ENCODE measurements around the gene EYA3. TPM values are rescaled to one million over a fixed set of nuclear protein-coding genes. Genes with fewer than 3 reads are reported as not detected.

EYA3 gene
- total RNA-seq, 1 experiment from 2014 or later: 32.7 TPM

DNA sequence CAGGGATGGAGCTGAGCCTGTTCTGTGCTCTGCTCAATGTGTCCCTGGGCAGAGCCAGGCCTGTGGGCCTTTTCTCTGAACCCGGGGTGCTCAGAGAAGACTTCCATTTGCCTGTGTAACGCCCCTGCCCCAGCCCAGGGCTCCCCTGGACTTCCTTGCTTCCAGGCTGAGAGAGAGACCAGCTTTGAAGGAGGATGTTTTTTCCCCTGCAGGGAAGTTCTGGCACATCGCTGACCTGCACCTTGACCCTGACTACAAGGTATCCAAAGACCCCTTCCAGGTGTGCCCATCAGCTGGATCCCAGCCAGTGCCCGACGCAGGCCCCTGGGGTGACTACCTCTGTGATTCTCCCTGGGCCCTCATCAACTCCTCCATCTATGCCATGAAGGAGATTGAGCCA is 143.4 kb downstream of the EYA3 start:
- no peaks in the 10 kb centered on the region for H3K9me3 ChIP-seq (ENCODE audit: control insufficient read depth, low read depth, low read length)
- no peak overlapping the region for H3K4me2 ChIP-seq (ENCODE audit: insufficient read depth, insufficient read length, low read length)
- H3K18ac ChIP-seq (ENCODE audit: insufficient read length, low read depth, low read length): no peak overlapping the region
- Mint-ChIP-seq H3K4me3 (no peak overlapping the region), H3K4me1 (peaks cover 9% of the 10 kb centered on the region in 2 experiments), H3K27ac (peak overlapping the region in 1 of 3 experiments; percentile 18; a peak in 1 of 7 replicates), H3K27me3 (ENCODE audit: low read depth) (no peaks in the 10 kb centered on the region), H3K36me3 (ENCODE audit: insufficient read depth in 1 of 3, low read depth in 3 of 3) (peaks cover 18 to 65% (median 59%) of the 10 kb centered on the region in 3 experiments; a peak in 6 of 7 replicates), H3K9me3 (no peaks in the 10 kb centered on the region)
- no peak overlapping the region for H2BK15ac ChIP-seq (ENCODE audit: low read depth, low read length)
- no peak overlapping the region for H4K5ac ChIP-seq (ENCODE audit: insufficient read length, low read depth, low read length)
- no peak overlapping the region for H2BK120ac ChIP-seq (ENCODE audit: low read depth, low read length, poor library complexity, severe bottlenecking)
- H3K23me2 ChIP-seq (ENCODE audit: insufficient read length, low read depth, low read length, poor library complexity, severe bottlenecking): no peaks in the 10 kb centered on the region
- no peak overlapping the region for H3K23ac ChIP-seq (ENCODE audit: insufficient read length, low read depth, low read length)
- no peak overlapping the region for H3K56ac ChIP-seq (ENCODE audit: insufficient read length, low read depth, low read length)
- no peak overlapping the region for H3K4ac ChIP-seq (ENCODE audit: low read depth, low read length)
- no peaks in the 10 kb centered on the region for H3K4me1 ChIP-seq (ENCODE audit: insufficient read depth, low read length)
- H2AFZ ChIP-seq (ENCODE audit: low read length): no peak overlapping the region
- H4K20me1 ChIP-seq (ENCODE audit: control insufficient read depth, insufficient read depth, insufficient read length): no peaks in the 10 kb centered on the region
- no CpG with 5 or more reads among the region's 5 CpGs for WGBS (ENCODE audit: extremely low coverage, insufficient read length, low lambda C conversion rate)
- H3K14ac ChIP-seq (ENCODE audit: insufficient read depth, low read length): no peak overlapping the region
- H3K79me1 ChIP-seq (ENCODE audit: insufficient read depth, low read depth, low read length, poor library complexity, severe bottlenecking): peaks cover 4% of the 10 kb centered on the region
- DNase-seq: no peak
- no peaks in the 10 kb centered on the region for H3K79me2 ChIP-seq (ENCODE audit: insufficient read depth, low read length)
- no peak overlapping the region for H2BK12ac ChIP-seq (ENCODE audit: insufficient read length, low read depth, low read length)
- no peak overlapping the region for H2AK5ac ChIP-seq (ENCODE audit: insufficient read length, low read length)
- H3K27me3 ChIP-seq (ENCODE audit: insufficient read depth, low read length): no peaks in the 10 kb centered on the region
- no peak overlapping the region for H2BK5ac ChIP-seq (ENCODE audit: insufficient read length, low read length)
- no peak overlapping the region for H3T11ph ChIP-seq (ENCODE audit: low read length)
- H3K9ac ChIP-seq (ENCODE audit: extremely low read depth, insufficient read length, low read length): no peak overlapping the region
- no peak overlapping the region for H4K8ac ChIP-seq (replicated peaks; ENCODE audit: insufficient read length, low read depth, low read length)
- H3K27ac ChIP-seq (ENCODE audit: insufficient read length, low read depth, low read length): no peak overlapping the region
- no peak overlapping the region for H2BK20ac ChIP-seq (ENCODE audit: low read depth, low read length, poor library complexity, severe bottlenecking)
- H4K91ac ChIP-seq (ENCODE audit: insufficient read length, low read depth, low read length): no peak overlapping the region
- TF ChIP-seq, protein P1, sequence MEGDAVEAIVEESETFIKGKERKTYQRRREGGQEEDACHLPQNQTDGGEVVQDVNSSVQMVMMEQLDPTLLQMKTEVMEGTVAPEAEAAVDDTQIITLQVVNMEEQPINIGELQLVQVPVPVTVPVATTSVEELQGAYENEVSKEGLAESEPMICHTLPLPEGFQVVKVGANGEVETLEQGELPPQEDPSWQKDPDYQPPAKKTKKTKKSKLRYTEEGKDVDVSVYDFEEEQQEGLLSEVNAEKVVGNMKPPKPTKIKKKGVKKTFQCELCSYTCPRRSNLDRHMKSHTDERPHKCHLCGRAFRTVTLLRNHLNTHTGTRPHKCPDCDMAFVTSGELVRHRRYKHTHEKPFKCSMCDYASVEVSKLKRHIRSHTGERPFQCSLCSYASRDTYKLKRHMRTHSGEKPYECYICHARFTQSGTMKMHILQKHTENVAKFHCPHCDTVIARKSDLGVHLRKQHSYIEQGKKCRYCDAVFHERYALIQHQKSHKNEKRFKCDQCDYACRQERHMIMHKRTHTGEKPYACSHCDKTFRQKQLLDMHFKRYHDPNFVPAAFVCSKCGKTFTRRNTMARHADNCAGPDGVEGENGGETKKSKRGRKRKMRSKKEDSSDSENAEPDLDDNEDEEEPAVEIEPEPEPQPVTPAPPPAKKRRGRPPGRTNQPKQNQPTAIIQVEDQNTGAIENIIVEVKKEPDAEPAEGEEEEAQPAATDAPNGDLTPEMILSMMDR (conservative IDR thresholded peaks at IDR 0.05): no peak

All from H9 (cell line).